Activated naive CD4-positive, alpha-beta T cell treated with anti-CD3 and anti-CD28 coated beads, Interleukin-2, amount 50 U/mL, for 24 hours (primary cell): ENCODE measurements around the gene MT1HL1.

Source experiments
- H3K27ac Mint-ChIP-seq: one replicate; pipeline ENCODE4 v1.8.0; 2021; ENCODE audit warnings: mild to moderate bottlenecking, mixed read lengths
- H3K27me3 Mint-ChIP-seq: one replicate; pipeline ENCODE4 v1.8.0; 2021; ENCODE audit warnings: mixed read lengths
- H3K36me3 Mint-ChIP-seq: one replicate; pipeline ENCODE4 v1.8.0; 2021; ENCODE audit warnings: mixed read lengths
- H3K4me1 Mint-ChIP-seq: one replicate; pipeline ENCODE4 v1.8.0; 2021; ENCODE audit warnings: mixed read lengths
- H3K4me3 Mint-ChIP-seq: one replicate; pipeline ENCODE4 v1.8.0; 2021; ENCODE audit warnings: mild to moderate bottlenecking, mixed read lengths
- H3K9me3 Mint-ChIP-seq: one replicate; pipeline ENCODE4 v1.8.0; 2021; ENCODE audit warnings: mixed read lengths

The MT1HL1 gene

GRCh38 chr1:237004116-237004515 is at the start of gene MT1HL1:
MT1HL1 (minus strand) TSS chr1:237004441; CDS start chr1:237004372, 69 bp downstream.
- H3K27ac Mint-ChIP-seq: no peak within 1 kb of the TSS
- no peaks in the 10 kb centered on the region for H3K9me3 Mint-ChIP-seq
- H3K27me3 Mint-ChIP-seq: no peaks in the 10 kb centered on the region
- no peak within 1 kb of the TSS for H3K4me3 Mint-ChIP-seq
- H3K4me1 Mint-ChIP-seq: no peaks in the 10 kb centered on the region
- H3K36me3 Mint-ChIP-seq: no peaks in the 10 kb centered on the region

- Mint-ChIP-seq H3K27ac (no peak overlapping the region), H3K4me1 (no peaks in the 10 kb centered on the region), H3K4me3 (no peak overlapping the region), H3K27me3 (peaks cover 17% of the 10 kb centered on the region), H3K9me3 (peaks cover 5% of the 10 kb centered on the region), H3K36me3 (no peaks in the 10 kb centered on the region)
These were observed 46.7 kb upstream of the MT1HL1 start for GRCh38 chr1:237050915-237051314.

- Mint-ChIP-seq H3K9me3 (peaks cover 1% of the 10 kb centered on the region), H3K27me3 (peaks cover 17% of the 10 kb centered on the region), H3K36me3 (no peaks in the 10 kb centered on the region), H3K4me1 (no peaks in the 10 kb centered on the region), H3K4me3 (no peak overlapping the region), H3K27ac (no peak overlapping the region)
These were observed 45.9 kb upstream of the MT1HL1 start for GRCh38 chr1:237050185-237050584.

- H3K9me3 Mint-ChIP-seq: no peaks in the 10 kb centered on the region
- no peaks in the 10 kb centered on the region for H3K4me1 Mint-ChIP-seq
- H3K27ac Mint-ChIP-seq: no peak overlapping the region
- no peaks in the 10 kb centered on the region for H3K36me3 Mint-ChIP-seq
- peaks cover 21% of the 10 kb centered on the region for H3K27me3 Mint-ChIP-seq
- H3K4me3 Mint-ChIP-seq: no peak overlapping the region
These were observed 44.6 kb upstream of the MT1HL1 start for GRCh38 chr1:237048803-237049202.

- H3K4me3 Mint-ChIP-seq: no peak overlapping the region
- H3K4me1 Mint-ChIP-seq: peaks cover 9% of the 10 kb centered on the region
- H3K9me3 Mint-ChIP-seq: no peaks in the 10 kb centered on the region
- H3K27me3 Mint-ChIP-seq: peaks cover 36% of the 10 kb centered on the region
- H3K36me3 Mint-ChIP-seq: no peaks in the 10 kb centered on the region
- no peak overlapping the region for H3K27ac Mint-ChIP-seq
These were observed 41.2 kb upstream of the MT1HL1 start for GRCh38 chr1:237045278-237046016.

- no peaks in the 10 kb centered on the region for H3K9me3 Mint-ChIP-seq
- no peaks in the 10 kb centered on the region for H3K36me3 Mint-ChIP-seq
- peaks cover 9% of the 10 kb centered on the region for H3K4me1 Mint-ChIP-seq
- H3K4me3 Mint-ChIP-seq: no peak overlapping the region
- H3K27me3 Mint-ChIP-seq: peaks cover 39% of the 10 kb centered on the region
- no peak overlapping the region for H3K27ac Mint-ChIP-seq
These were observed 39.8 kb upstream of the MT1HL1 start for GRCh38 chr1:237043846-237044636.

- no peaks in the 10 kb centered on the region for H3K36me3 Mint-ChIP-seq
- no peak overlapping the region for H3K27ac Mint-ChIP-seq
- H3K27me3 Mint-ChIP-seq: peaks cover 43% of the 10 kb centered on the region
- peaks cover 9% of the 10 kb centered on the region for H3K4me1 Mint-ChIP-seq
- no peaks in the 10 kb centered on the region for H3K9me3 Mint-ChIP-seq
- peak overlapping the region; percentile 20 for H3K4me3 Mint-ChIP-seq
These were observed 38.8 kb upstream of the MT1HL1 start for GRCh38 chr1:237042892-237043576.

- Mint-ChIP-seq H3K4me1 (peaks cover 9% of the 10 kb centered on the region), H3K9me3 (no peaks in the 10 kb centered on the region), H3K4me3 (no peak overlapping the region), H3K27ac (no peak overlapping the region), H3K36me3 (no peaks in the 10 kb centered on the region), H3K27me3 (peaks cover 43% of the 10 kb centered on the region)
These were observed 38.3 kb upstream of the MT1HL1 start for GRCh38 chr1:237042526-237042891.

GRCh38 chr1:237041795-237042525 is 37.7 kb upstream of the MT1HL1 start, which contains the start of gene RYR2:
RYR2 (plus strand) TSS chr1:237042184; CDS start chr1:237042522, 338 bp downstream.
- Mint-ChIP-seq H3K36me3 (no peaks in the 10 kb centered on the region), H3K9me3 (no peaks in the 10 kb centered on the region), H3K4me1 (peaks cover 9% of the 10 kb centered on the region), H3K27ac (no peak within 1 kb of the TSS), H3K27me3 (peaks cover 43% of the 10 kb centered on the region), H3K4me3 (peak within 1 kb of the TSS; percentile 43)

GRCh38 chr1:237041461-237041794 is 37.2 kb upstream of the MT1HL1 start:
- Mint-ChIP-seq H3K36me3 (no peaks in the 10 kb centered on the region), H3K4me1 (peaks cover 9% of the 10 kb centered on the region), H3K4me3 (peak overlapping the region; percentile 43), H3K27ac (no peak overlapping the region), H3K27me3 (peaks cover 43% of the 10 kb centered on the region), H3K9me3 (no peaks in the 10 kb centered on the region)

- no peaks in the 10 kb centered on the region for H3K9me3 Mint-ChIP-seq
- peaks cover 38% of the 10 kb centered on the region for H3K27me3 Mint-ChIP-seq
These were observed 36.6 kb upstream of the MT1HL1 start for GRCh38 chr1:237040823-237041222.

GRCh38 chr1:237038211-237038610 is 34.0 kb upstream of the MT1HL1 start:
- Mint-ChIP-seq H3K36me3 (no peaks in the 10 kb centered on the region), H3K4me3 (no peak overlapping the region), H3K4me1 (peaks cover 4% of the 10 kb centered on the region), H3K27ac (no peak overlapping the region), H3K9me3 (no peaks in the 10 kb centered on the region), H3K27me3 (peaks cover 25% of the 10 kb centered on the region)

More at GRCh38 chr1:237040823-237041222, 36.6 kb upstream of the MT1HL1 start:
- Mint-ChIP-seq H3K4me1 (peaks cover 9% of the 10 kb centered on the region), H3K4me3 (no peak overlapping the region), H3K36me3 (no peaks in the 10 kb centered on the region), H3K27ac (no peak overlapping the region)

- Mint-ChIP-seq H3K4me3 (no peak overlapping the region), H3K4me1 (no peaks in the 10 kb centered on the region), H3K27me3 (peaks cover 14% of the 10 kb centered on the region), H3K36me3 (no peaks in the 10 kb centered on the region), H3K9me3 (no peaks in the 10 kb centered on the region), H3K27ac (no peak overlapping the region)
These were observed 31.5 kb upstream of the MT1HL1 start for GRCh38 chr1:237035759-237036158.

- H3K27ac Mint-ChIP-seq: no peak overlapping the region
- no peaks in the 10 kb centered on the region for H3K9me3 Mint-ChIP-seq
- H3K36me3 Mint-ChIP-seq: no peaks in the 10 kb centered on the region
- no peak overlapping the region for H3K4me3 Mint-ChIP-seq
- H3K4me1 Mint-ChIP-seq: no peaks in the 10 kb centered on the region
- peaks cover 7% of the 10 kb centered on the region for H3K27me3 Mint-ChIP-seq
These were observed 29.6 kb upstream of the MT1HL1 start for GRCh38 chr1:237033804-237034203.

- no peaks in the 10 kb centered on the region for H3K36me3 Mint-ChIP-seq
- no peaks in the 10 kb centered on the region for H3K9me3 Mint-ChIP-seq
- no peak overlapping the region for H3K27ac Mint-ChIP-seq
- H3K4me3 Mint-ChIP-seq: no peak overlapping the region
- H3K27me3 Mint-ChIP-seq: peaks cover 5% of the 10 kb centered on the region
- no peaks in the 10 kb centered on the region for H3K4me1 Mint-ChIP-seq
These were observed 28.8 kb upstream of the MT1HL1 start for GRCh38 chr1:237033061-237033460.
